Measurements from ENCODE around the gene AKR1B1.

DNA sequence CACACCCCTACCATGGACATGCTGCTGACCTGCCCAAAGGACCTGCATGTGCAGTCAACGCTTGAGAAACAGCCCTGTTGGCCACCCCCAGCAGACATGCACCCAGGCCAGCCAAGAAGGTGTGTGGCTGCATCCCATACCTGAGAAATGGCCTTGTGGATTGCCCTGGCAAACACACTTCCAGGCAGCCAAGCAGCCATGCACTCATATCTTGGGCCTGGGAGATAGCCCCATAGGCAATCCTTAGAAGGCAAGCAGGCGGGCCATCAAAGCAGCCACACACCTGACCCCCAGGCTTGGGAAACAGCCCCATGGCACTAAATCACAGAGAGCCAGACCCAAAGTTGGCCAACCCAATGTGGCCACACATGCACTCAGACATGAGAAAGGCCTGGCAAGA lies 4.9 kb upstream of the AKR1B1 start:
- TF ChIP-seq, protein P1, sequence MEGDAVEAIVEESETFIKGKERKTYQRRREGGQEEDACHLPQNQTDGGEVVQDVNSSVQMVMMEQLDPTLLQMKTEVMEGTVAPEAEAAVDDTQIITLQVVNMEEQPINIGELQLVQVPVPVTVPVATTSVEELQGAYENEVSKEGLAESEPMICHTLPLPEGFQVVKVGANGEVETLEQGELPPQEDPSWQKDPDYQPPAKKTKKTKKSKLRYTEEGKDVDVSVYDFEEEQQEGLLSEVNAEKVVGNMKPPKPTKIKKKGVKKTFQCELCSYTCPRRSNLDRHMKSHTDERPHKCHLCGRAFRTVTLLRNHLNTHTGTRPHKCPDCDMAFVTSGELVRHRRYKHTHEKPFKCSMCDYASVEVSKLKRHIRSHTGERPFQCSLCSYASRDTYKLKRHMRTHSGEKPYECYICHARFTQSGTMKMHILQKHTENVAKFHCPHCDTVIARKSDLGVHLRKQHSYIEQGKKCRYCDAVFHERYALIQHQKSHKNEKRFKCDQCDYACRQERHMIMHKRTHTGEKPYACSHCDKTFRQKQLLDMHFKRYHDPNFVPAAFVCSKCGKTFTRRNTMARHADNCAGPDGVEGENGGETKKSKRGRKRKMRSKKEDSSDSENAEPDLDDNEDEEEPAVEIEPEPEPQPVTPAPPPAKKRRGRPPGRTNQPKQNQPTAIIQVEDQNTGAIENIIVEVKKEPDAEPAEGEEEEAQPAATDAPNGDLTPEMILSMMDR (IDR thresholded peaks at IDR 0.05; ENCODE audit: low read length), result no peak
- TF ChIP-seq EZH2 (IDR thresholded peaks at IDR 0.05; ENCODE audit: borderline replicate concordance, low read length), result no peak
